ENCODE data around the gene ZDHHC23. TPM values are rescaled to one million over a fixed set of nuclear protein-coding genes. Genes with fewer than 3 reads are reported as not detected.

The ZDHHC23 gene
- total and polyA plus RNA-seq, 9 of the 15 experiments (the other 6 are each of a cell fraction or from before 2014, with no cell fraction given): 0.22 to 2.7 (median 0.55) TPM

DNA sequence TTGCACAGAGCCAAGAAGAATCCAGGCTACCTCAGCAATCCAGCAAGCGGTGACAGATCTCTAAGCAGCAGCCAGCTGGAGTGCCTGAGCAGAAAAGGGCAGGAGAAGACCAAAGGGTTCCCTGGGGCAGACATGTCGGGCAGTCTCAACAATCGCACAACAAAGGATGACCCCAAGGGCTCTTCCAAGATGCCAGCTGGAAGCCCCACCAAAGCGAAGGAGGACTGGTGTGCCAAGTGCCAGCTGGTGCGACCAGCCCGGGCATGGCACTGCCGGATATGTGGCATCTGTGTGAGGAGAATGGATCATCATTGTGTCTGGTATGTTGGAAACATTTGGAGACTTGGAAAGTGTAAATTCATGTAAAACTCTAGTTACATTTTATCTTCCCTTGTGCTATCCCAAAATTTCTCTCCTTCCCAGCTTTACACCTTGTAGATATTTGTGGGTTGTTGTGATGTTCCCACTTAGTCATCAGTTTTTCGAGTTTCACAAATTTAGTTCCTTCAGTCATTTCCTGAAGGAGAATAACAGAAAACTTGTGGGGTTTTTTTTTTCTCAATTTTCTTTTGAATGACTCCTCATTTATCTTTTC is 6.4 kb downstream of the ZDHHC23 start:
- H3K4me1 ChIP-seq (replicated peaks in 1 of 2; ENCODE audit: control insufficient read depth in 2 of 2, insufficient read depth in 2 of 2, low read length in 2 of 2): no peaks in the 10 kb centered on the region; a peak in 1 of 5 replicates
- H3K27me3 ChIP-seq (ENCODE audit: control insufficient read depth in 2 of 2, insufficient read depth in 2 of 2, low read length in 2 of 2): peaks cover 0 to 13% of the 10 kb centered on the region in 2 experiments; a peak in 3 of 5 replicates
- no peak overlapping the region for H3K9ac ChIP-seq (ENCODE audit: insufficient read depth in 1 of 2, low read depth in 2 of 2, low read length in 2 of 2)
- H3K9me3 ChIP-seq (replicated peaks; ENCODE audit: control insufficient read depth, insufficient read depth, low read depth, low read length): no peaks in the 10 kb centered on the region
- intact Hi-C loops (cut with micrococcal nuclease) (no loop called here), in situ Hi-C loops (cut with MboI) (no loop called here)
- no TSS peak for BruUV-seq (replicated peaks)
- H3K27ac ChIP-seq (ENCODE audit: extremely low read depth, low read depth, low read length): no peak overlapping the region
- H3K9me1 ChIP-seq (ENCODE audit: control insufficient read depth, insufficient read depth, low read length): no peaks in the 10 kb centered on the region
- H3K36me3 ChIP-seq (ENCODE audit: control insufficient read depth, insufficient read depth, low read length): no peaks in the 10 kb centered on the region
- no peak for DNase-seq (ENCODE audit: extremely low read depth in 1 of 4, low spot score in 3 of 4)
- ChIA-PET POLR2A (interaction anchor here (2.3 kb wide), 1 partner anchor 12 kb away, joined by 6 read pairs; no protein-coding TSS in a partner anchor), CTCF (ENCODE audit: low intra/inter-chr PET ratio) (no interaction called here)
- no peak for FAIRE-seq
- no peaks in the 10 kb centered on the region for H4K20me1 ChIP-seq (replicated peaks; ENCODE audit: control insufficient read depth, insufficient read depth, low read length)
- H3K4me2 ChIP-seq (ENCODE audit: insufficient read depth, low read length): no peak overlapping the region
- 3% methylated on average over 7 of the region's 8 CpGs for WGBS (ENCODE audit: insufficient coverage, low coverage, missing lambda C conversion rate)
- no peak overlapping the region for H3K4me3 ChIP-seq
- no peak overlapping the region for H2AFZ ChIP-seq (ENCODE audit: low read depth, low read length)
- no peak for ATAC-seq
- TF ChIP-seq, protein P1, sequence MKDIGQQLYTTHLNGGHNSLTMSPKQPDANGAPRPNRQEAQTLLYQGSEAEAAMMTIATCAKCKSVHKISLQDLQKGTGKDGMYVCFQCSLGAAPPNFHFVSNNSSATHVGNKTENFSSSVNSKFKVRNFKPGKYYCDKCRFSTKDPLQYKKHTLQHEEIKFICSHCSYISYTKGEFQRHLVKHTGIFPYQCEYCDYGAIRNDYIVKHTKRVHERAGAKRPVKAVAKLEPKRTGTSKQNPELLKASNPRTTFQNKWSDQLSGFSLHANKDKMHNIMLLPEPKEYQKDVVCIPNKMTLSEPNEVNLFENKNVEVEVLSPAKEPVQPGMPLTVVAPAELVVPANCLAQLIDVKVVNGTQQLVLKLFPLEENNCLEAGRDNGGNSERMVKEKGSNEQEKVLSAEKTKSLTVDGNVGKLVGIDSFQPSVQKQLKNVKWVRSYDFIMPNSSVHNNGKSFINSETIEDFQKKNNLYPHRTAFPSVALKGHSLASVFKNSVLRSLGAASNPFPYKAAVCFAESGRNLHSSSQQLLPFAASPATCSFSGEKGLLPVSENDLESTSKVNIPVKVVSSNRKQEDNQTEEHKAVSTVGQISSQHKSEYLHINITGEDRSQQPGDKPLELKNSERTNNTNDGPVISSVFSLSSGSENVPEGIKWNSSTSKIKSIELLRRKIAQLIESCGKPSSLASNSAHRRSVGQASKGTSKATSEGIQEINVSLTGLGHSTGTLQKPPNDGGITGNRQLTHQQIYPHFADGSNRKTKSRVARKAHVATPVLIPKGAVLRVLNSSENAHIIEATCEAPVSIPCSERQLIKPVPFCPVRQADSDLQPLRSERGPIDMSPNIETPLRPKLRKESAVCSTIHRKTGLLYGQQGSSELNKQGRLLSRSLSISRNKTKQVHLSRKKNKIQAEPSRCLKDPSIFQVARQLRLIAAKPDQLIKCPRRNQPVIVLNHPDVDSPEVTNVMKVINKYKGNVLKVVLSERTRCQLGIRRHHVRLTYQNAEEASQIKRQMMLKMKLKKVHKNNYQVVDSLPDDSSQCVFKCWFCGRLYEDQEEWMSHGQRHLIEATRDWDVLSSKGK (CRISPR knock-in tag; IDR thresholded peaks at IDR 0.05): no peak
- TF ChIP-seq ZC3H4 (CRISPR knock-in tag; IDR thresholded peaks at IDR 0.05; ENCODE audit: borderline replicate concordance) (no peak), NFATC3 (IDR thresholded peaks at IDR 0.05) (no peak), ZNF436 (CRISPR knock-in tag; IDR thresholded peaks at IDR 0.05) (no peak), CBX1 (IDR thresholded peaks at IDR 0.05; ENCODE audit: low read depth) (no peak), ILK (tag; IDR thresholded peaks at IDR 0.05; ENCODE audit: borderline replicate concordance, low read depth) (no peak), FOS (IDR thresholded peaks at IDR 0.05; ENCODE audit: extremely low read depth, insufficient read length) (no peak), NR4A1 (CRISPR knock-in tag; IDR thresholded peaks at IDR 0.05) (no peak), NR4A1 (tag; IDR thresholded peaks at IDR 0.05) (no peak), ZNF174 (CRISPR knock-in tag; IDR thresholded peaks at IDR 0.05) (no peak)
- TF ChIP-seq, protein P2, sequence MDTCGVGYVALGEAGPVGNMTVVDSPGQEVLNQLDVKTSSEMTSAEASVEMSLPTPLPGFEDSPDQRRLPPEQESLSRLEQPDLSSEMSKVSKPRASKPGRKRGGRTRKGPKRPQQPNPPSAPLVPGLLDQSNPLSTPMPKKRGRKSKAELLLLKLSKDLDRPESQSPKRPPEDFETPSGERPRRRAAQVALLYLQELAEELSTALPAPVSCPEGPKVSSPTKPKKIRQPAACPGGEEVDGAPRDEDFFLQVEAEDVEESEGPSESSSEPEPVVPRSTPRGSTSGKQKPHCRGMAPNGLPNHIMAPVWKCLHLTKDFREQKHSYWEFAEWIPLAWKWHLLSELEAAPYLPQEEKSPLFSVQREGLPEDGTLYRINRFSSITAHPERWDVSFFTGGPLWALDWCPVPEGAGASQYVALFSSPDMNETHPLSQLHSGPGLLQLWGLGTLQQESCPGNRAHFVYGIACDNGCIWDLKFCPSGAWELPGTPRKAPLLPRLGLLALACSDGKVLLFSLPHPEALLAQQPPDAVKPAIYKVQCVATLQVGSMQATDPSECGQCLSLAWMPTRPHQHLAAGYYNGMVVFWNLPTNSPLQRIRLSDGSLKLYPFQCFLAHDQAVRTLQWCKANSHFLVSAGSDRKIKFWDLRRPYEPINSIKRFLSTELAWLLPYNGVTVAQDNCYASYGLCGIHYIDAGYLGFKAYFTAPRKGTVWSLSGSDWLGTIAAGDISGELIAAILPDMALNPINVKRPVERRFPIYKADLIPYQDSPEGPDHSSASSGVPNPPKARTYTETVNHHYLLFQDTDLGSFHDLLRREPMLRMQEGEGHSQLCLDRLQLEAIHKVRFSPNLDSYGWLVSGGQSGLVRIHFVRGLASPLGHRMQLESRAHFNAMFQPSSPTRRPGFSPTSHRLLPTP (IDR thresholded peaks at IDR 0.05; ENCODE audit: borderline replicate concordance, extremely low read depth, insufficient read length): no peak
- H3K79me2 ChIP-seq (ENCODE audit: control insufficient read depth, insufficient read depth, low read length): no peaks in the 10 kb centered on the region
